Hematopoietic multipotent progenitor cell treated with erythropoietin and hydrocortisone succinate and interleukin-3 and kit ligand, for 15 days (in vitro differentiated cells): ENCODE measurements around the gene ABTB1.

Source experiments
- DNase-seq: peaks from one replicate; pipeline ENCODE4 v3.0.0-alpha.2; 2015; ENCODE audit warnings: low spot score

Gene ABTB1

DNA sequence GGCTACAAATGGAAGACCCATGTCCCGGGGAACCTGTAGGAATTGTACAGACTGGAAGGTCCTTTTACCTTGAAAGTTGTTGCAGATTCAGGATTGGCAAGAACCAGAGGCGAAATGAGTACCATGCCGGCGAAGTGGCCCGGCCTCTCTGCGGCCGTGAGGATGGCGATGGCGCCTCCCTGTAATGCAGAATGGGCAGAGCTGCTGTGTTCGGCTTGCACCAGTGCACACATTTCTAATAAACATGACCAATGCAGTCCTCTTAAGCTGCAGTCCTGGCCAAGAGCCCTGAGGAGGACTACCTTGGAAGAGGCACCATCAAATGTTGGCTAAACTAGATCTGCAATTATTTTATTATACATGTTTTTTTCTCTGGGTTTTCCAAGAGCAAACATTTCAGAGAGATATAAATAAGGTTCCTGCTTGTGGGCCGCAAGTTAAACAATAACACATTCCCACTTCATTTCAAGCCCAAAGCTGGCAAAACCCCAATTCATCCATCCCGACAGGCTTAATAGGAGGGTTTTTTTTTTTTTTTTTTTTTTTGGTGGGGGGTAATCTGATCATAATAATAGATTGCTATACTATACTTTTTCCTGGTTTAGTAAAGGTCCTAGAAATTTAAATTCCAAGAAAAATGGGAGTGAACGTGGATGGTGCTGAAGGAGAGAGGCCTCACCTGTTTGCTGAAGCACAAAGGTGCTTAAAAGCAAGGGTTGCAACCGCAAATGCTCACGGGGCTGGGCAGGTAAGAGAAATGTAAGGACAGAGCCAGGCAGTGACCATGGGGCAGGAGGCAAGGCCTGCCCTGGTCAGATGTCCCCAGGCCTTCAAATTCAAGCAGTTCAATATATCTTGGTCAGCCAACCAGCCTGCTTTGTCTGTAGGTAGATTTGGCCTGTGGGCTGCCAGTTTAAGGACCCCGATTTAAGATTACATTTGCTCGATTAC is 48.5 kb downstream of the ABTB1 start:
- DNase-seq = no peak

DNA sequence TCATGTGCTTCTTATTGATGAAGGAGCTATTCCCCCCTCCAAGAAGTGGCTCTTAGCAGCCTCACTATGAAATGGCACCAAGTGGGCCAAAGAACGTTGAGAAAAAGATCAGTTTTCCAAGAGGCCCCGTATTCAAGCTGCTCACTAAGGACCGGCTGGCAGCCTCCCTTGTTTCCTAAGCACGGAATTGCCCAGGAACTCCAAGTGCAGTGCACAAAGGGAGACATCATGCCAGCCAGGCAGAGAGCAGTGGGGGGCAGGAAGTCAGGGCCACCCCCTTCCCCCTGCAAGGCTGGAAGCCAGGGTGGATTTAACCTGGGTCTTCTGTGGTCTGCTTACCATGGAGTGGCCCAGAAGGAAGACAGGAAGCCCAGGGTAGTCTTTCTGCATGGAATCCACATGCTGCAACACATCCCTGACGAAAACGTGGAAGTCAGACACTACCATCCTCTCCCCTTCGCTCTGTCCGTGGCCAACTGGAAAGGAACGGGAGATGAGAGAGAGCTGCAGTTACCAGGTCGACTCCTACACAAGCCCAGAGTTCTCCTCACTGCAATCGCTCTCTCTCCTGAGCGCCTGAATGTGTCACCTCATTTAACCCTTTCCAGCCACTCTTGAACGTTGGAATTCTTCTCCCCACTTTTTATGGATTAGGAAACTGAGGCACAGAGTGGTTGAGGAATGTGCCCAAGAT is 49.5 kb downstream of the ABTB1 start:
- DNase-seq = no peak

DNA sequence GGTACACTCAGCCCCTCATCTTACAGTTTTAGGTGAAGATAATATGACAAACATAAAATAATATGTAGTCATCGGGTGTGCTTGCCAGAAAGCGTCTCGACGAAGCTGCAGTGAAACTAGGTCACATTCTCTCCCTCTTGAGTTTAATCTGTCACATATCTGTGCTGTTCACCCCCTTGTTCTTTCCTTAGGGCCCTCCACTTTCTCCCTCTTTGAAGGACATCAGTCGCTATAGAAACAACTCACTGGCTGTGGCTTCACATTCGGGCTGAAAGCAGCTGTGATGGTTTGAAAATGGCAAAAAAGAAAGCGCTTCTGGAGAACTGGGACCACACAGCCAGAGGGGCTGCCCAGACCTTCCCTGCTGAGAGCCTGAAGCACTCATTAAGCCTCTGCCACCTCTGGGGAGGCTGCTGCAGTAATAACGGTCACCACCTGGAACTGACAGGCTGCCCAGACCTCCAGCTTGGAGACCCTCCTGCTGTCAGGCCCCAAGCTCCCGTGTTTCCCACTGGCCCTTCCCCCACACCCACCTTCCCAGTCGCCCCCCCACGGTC is 50.3 kb downstream of the ABTB1 start:
- no peak for DNase-seq

DNA sequence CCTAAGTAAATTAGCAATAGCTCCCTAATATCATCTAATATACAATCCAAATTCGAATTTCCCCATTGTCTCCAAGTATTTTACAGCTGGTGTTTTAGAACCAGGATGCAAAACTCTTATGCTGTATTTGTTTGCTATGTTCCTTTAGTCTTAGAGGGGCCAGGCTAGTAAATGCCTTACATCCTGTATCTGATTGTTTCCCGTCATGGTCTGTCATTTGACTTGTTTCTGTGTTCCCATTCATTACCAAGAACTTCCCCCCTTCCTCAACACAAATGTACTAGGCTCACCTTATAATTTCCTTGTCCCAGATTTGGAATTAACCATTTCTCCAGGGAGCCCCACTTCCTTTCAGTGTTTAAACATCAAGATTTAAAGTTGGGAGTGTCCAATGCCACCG is 54.1 kb downstream of the ABTB1 start:
- DNase-seq = no peak

DNA sequence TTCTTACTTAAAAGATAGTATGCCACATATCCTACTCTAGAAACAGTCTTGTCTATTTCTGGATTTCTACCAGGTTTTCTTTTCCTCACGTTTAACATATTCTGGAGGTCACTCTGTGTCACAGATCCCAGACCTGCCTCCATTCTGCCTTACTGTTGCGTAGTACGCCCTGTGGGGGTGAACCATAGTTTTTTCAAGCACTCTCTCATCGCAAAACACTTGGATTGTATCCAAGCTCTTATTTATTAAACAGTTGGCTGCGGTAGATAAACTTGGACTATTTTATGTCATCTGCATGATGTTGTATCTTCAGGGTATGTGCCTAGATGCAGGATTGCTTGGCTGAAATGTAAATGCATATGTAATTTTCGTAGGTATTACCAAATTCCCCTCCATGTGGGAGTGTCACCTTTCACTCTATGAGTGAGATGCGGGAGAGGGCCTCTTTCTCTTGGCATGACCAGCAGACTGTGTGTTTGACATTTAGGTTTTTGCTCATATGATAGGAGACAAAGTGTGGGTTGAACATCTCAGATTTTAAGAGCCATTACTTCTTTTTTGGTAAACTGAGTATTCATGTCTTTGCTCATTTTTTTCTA is 55.8 kb downstream of the ABTB1 start:
- peak; percentile 89 for DNase-seq

DNA sequence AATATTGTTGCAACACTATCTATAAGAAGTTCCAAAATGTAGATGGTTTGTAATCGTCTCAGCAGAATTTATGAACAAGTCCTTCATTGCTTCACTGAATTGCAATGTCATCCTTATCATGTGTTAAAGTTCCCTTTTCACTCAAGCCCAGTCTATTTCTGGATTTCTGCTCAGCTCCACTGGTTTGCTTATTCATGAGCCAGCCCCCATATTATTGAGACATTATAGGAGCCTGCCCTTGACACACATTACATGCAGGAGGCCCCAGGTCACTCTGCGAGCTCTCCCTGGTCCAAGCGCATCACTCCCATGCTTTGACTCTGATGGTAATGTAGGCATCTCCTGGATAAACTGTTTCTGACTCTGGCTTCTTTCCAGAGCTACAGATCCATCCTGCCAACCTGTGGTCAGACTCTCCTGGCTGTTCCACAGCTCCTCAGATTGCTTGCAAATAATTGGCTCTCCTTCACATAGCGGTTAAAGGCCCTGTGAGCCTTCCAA is 56.9 kb downstream of the ABTB1 start:
- peak; percentile 65 for DNase-seq

DNA sequence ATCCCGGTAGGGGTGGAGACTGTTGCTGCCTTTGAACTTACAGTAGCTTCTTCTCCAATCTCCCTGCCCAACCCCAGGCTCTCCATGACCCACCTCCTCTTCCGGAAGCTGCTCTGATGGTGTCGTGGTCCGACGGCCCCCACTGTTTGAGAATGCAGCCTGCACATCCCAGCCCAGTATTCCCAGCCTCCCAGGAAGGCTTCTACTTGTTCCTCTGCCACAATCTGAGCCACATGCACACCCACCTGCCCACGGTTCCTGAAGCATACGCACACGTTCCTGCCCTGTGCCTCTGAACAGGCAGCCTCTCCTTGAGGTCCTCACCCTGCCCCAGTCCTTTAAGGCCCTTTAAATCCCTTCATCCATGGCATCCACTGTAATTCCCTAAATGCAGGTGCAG is 57.4 kb downstream of the ABTB1 start:
- DNase-seq = no peak
